CD4-positive, alpha-beta T cell treated with Interleukin-6 for 4 hours (primary cell): Measurements from ENCODE around the gene PIGU.
"Not testable (repeated sequence)": the region's sequence is repeated elsewhere in the genome, so short reads cannot be mapped to it uniquely, and the experiment has no call there.

Source experiments
- DNase-seq: peaks from one replicate; pipeline ENCODE4 v3.0.0-alpha.2; 2020; ENCODE audit warnings: mixed read lengths

Gene PIGU

DNA sequence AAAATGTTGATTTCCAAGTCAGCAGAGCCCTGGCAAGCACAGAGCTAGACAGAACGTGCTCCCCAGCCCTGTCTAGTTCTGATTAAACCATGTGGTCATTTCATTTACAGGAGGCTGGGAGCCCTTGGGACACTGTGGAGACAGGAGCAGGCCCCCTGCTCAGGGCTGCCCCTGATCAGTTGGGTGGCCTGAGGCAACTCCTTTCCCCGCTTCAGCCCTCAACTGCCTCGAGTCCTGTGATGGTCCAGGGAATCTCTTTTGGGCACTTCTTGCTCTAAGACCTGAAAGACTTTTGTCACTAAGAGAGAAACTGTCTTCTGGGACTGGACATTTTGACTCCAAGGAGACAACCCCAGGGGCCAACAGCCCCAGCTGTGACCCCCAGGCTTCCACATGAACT, 147.2 kb downstream of the PIGU start:
- no peak for DNase-seq

DNA sequence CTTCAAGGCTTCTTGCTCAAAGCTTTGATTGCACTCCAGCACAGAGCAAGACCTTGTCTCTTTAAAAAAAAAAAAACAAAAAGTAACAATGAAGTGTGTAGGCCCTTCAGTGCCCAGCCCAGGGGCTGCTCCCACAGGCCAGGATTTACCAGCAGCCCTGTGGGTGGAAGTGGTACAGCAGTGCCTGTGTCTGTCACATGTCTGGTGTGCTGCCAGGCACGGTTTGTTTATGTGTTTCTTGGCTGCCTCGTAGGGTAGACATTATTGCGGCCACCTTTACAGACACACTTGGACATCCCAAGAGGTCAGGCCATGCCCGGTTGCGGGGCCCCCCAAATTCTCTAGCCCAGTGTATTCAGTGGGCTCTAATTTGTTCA, 148.0 kb downstream of the PIGU start:
- DNase-seq, result no peak

DNA sequence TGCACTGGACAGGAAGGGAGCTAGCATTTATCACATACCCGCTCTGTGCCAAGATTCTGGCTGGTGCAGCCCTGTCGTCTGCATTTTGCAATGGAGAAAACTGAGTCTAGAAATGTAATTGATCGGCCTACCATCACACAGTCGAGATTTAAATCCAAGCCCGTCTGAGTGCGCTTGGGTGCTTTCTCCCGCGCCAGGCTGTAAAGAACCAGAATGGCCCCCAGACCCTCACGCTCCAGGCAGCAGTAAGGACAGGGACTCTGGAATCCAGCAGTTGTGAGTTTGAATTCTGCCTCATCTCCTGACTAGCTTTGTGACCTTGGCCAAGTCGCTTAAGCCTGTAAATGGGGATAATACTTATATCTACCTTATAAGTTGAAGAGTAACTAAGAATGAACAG, 149.9 kb downstream of the PIGU start:
- no peak for DNase-seq

DNA sequence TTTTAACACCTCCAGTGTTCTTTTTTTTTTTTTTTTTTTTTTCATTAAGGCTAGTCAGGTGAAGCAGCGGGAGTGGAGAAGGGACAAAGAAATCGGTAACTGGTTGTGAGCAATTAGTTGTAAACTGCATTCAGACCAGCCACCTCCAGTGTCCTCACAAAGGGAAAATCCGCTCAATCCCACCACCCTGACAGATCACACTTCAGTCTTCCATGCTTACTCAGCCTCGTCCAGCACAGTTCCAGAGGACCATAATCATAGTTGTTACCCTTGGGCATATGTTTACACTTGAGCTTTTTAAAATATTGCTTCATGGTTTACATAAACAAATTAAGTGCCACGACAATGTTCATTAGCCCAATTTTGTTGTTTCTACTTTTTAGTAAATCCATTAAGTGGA, 150.4 kb downstream of the PIGU start:
- DNase-seq, result no peak

DNA sequence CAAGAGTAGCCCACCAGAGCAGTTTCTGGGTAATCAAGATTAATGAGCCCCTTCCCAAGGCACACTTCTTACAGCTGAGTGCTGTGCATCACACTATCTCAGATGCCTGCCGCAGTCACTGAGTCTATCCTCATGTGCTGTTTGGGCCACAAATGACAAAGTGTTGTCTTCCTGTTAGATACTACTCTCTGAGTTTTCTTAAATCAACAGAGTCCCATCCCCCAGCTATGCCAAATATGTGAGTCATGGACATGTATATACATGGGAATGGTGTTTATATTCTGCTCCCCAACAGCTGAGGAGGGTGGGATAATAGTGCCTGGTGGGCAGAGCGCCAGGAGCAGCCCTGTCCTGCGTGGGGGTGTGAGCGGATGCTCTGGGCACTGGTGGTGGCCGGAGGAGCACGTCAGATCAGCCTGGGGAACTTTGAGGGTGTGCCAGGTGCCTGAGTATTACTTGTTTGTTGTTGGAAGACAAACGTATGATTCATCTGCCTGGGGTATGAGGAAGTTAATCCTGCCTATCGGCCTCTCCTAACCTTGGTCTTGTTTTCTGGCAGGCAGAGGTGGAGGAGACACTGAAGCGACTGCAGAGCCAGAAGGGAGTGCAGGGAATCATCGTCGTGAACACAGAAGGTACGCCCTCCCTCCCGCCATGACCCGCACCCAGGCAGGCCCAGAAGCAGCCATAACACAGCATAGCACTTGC, 151.0 kb downstream of the PIGU start:
- no peak for DNase-seq

DNA sequence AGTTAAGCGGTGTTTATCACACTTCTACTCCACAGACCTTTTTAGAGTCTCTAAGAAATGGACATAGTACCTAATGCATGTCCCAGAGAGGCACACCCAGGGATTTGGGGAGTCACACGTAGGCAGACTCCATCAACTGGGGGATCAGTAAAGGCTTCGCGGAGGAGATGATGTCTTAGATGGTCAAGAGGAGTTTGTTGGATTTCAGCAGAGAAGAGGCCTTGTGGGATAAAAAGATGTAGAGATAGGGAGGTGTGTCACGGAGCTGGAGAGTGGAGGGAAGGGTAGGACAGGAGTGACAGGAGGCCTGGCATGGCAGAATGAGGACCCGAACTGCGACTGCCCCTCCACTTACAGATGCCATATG, 151.6 kb downstream of the PIGU start:
- no peak for DNase-seq

DNA sequence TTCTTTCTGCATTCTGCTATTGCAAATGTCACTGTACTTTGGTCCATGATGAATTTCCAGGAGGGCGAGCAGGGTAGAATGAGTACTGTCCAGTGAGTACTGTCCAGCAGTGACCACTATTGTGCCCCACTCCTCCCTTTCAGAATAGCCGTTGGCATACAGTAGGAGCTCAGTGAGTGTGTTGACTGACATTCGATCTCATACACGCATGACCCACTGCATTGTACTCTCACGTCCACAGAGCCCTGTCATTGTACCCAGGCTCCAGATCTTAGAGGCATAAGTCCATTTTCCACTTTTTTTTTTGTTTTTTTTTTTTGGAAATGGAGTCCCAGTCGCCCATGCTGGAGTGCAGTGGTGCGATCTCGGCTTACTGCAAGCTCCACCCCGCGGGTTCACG, 152.5 kb downstream of the PIGU start:
- DNase-seq, result no peak

DNA sequence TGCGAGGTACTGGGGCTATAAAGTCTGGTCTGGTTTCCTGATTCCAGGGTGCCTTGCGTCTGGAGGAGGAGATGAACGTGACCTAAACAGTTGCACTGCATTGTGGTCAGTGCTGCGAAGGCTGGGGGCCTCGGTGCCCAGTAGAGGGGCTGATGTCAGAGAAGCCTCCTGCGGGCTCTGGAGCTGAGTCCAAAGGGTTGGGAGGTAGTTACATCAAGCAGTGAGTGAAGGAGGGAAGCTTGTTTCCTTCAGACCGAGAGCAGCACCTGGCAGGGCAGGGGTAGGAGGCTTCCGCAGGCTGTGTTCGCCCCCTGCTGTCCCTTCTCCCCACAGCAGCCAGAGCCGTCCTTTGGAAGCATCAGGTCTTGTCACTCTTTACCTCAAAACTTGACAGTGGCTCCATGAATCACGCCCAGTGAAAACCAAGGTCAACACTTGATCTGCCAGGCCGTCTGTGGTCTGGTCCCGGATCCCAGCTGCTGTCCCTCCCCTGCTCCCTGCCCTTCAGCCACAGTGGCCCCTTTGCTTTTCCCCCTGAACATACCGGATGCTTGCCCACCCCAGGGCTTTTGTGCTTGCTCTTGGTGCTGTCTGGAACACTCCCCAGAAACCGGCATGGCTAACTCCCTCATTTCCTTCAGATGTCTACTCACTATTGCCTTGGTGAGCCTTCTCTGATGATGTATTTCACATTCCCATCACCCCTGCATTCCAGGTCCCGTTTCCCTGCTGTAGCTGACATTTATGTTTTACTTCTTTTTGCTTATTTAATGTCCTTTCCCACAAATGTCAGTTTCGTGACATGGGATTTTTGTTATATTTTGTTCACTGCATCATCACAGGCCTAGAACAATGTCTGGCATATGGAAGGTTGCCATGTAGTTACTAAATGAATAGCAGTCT, 153.7 kb downstream of the PIGU start:
- peak; percentile 61 for DNase-seq

DNA sequence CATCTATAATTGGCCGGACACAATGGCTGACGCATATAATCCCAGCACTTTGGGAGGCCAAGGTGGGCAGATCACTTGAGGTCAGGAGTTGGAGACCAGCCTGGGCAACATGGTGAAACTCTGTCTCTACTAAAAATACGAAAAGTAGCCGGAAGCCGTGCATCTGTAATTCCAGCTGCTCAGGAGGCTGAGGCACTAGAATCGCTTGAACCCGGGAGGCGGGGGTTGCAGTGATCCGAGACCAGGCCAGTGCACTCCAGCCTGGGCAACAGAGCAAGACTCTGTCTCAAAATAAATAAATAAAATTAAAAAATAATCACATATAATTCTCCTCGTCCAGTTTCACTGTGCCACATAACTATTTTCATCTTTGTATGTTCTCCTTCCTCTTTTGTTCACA, 157.1 kb downstream of the PIGU start:
- DNase-seq, result not testable (repeated sequence)

DNA sequence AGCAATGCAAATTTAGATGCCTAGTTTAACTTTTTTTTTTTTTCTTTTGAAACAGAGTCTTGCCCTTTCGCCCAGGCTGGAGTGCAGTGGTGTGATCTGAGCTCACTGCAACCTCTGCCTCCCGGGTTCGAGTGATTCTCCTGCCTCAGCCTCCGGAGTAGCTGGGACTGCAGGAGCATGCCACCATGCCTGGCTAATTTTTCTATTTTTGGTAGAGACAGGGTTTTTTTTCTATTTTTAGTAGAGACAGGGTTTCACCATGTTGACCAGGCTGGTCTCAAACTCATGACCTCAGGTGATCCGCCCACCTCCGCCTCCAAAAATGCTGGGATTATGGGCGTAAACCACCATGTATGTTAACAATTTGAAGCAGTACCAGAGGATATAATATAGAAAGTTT, 158.0 kb downstream of the PIGU start:
- not testable (repeated sequence) for DNase-seq

DNA sequence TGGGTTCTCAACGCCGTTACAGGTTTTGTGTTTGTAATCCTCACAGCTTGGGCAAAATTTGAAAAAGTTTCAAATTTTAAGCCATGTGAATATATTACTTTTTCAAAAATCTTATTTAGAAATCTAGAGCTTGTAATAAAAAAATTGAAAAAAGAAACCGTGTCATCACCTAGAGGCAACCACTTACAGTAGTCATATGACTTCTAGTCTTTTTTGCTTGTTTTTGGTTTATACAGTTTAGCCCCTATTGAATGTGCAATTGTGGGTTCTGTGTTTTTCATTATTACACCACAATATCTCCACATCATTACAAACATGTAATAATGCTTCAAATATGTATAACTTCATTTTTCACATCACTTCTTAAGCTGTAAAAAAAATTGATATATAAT, 159.8 kb downstream of the PIGU start:
- DNase-seq, result no peak

DNA sequence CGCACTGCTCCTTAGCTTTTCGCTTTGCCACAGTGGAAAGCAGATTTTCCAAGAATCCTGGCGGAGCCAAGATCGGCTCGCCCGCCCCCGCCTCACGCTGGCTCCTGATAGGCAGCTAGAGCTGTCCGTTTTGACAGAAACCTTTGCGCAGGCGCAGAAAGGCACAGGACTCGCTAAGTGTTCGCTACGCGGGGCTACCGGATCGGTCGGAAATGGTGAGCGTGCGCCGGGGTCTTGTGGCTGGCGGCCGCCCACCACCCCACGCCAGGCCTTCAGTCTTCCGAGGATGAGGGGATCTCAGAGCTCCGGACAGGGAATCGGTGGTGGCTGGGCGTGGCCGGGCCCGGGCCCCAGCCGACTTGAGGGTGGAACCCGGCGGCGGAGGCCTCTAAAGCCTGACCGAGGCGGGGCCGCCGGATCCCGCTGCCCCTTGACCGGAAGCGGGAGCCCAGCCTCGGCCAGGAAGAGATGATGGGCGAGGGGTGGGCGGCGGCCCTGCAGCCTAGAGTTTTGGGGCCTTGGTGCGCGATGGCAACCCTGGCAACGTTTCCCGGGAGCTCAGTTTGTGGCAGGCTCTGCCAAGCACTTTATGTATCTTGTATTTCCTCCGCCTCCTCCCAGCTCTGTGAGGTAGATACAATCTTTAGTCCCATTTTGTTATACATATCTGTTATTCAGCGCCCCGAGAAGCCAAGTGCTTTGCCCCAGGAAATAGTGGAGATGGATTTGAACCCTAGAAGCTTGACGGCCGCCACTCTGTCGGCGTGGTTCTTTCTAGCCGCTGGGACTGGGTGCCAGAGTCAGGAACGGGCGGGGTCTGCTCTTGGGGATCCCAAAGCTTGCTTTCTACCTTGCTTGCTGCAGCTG, 160.4 kb downstream of the PIGU start, which contains the start of gene DYNLRB1:
Gene DYNLRB1 (plus strand): TSS at position 176 of the 867 bp plus-strand sequence. CDS start 37 bp downstream, at position 213.
- peak; percentile 96 for DNase-seq

DNA sequence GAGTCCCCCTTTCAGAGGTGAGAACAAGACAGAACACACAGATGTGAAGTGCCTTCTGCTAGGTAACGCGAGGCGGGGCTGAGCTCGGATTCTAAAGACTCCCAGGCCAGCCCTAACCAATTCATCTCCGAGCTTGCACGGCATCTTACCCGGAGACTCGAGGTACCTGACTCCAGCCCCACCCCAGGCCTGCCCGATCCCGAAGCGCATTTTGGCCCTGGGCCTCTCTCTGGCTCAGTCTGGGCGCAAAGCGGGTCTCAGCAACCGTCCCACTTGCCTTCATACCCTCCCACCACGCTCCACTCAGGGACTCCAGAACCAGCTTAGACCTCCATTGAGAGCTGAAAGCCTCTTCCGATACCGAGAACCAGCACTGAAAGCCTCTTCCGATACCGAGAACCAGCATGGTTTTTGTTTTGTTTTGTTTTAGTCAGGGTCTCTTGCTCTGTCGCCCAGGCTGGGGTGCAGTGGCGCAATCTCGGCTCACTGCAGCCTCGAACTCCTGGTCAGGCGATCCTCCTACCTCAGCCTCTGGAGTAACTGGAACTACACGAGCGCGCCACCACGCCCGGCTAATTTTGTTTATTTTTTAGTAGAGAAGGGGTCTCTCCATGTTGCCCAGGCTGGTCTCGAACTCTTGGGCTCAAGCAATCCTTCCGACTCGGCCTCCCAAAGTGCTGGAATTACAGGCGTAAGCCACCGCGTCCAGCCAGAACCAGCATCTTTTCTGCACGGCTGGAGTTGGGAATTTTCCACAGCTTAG, 161.2 kb downstream of the PIGU start:
- DNase-seq, result peak; percentile 75

DNA sequence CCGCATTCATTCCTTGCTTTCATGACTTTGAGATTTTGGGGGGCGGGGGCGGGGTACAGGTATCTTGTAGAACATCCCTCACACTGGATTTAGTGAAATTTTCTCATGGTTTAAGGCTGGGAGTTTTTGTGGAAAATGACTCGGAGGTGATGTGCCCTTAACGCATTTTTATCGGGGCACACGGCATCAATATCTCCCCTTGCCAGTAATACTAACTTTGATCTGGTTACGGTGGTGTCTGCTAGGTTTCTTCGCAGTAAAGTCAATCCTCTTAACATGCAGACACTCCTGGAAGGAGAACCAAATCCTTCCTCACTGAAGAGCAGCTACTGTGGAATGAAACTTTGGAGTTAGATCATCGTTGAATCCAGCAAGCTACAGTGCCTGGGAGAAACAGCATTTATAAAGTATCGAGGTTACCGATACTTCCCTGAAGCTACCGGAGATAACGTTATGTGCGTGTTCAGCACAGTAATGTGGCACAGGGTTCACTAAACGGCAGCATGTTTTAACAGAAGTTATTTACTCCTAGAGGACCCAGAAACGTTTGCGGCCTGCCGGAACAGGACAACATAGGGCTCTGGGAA, 161.9 kb downstream of the PIGU start:
- DNase-seq, result no peak

DNA sequence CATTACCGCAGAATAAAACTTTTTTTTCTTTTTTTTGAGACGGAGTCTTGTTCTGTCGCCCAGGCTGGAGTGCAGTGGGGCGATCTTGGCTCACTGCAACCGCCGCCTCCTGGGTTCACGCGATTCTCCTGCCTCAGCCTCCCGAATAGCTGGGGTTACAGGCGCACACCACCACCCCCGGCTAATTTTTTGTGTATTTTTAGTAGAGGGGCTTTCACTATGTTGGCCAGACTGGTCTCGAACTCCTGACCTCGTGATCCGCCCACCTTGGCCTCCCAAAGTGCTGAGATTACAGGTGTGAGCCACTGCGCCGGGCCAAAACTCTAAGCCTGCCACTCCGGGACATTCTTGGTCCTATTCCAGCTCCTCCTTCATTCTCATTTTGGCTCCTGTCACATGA, 162.9 kb downstream of the PIGU start:
- DNase-seq, result not testable (repeated sequence)

DNA sequence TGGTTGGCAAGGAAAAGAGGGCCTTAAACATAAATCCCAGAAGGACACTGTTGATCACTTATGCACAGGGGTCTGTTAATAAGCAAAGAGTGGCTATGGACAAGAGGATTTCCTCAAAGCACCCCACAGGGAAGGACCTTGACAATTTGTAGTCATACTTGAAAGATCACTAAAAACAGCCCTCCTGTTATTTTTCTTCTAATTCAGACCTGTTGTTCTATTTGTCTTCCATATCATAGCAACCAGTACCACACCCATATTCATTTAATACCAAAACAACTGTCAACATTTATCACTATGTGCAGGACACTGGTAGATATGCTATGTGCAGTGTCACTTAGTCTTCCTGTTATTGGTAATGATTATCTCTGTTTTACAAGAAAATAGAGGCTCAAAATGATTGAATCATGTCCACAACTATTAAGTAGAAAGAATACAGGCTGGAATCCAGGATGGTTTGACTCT, 163.9 kb downstream of the PIGU start:
- no peak for DNase-seq

DNA sequence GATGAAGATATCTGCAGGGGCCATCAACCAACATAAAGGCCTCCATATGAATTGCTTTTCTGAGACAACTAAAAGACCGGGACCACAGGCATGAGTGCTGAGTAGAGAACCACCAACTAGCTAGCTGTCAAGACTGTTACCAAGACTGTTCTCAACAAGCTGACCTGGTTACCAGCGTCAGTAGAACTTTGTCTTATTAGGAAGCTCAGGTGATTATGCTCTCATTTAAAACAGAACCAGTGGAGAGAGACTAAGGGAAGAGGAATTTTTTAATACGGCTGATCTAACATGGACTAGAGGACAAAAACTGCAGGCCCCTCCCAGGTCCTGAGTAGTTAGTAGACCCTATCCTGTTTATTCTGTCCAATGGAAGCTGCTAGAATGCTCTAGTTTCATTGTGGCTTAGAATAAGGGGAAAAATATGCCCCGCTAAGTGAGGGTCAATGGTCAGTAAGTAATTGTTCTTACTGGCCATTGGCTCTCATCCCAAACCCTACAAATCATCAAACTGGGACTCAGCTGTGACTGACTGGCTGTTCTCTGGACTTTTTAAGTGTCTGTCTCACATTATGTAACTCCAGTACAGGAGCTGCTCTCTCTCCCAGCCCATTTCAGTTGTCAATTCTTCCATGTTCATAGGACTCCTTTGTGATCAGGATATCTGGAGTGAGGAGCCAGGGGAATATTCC, 164.5 kb downstream of the PIGU start:
- no peak for DNase-seq

DNA sequence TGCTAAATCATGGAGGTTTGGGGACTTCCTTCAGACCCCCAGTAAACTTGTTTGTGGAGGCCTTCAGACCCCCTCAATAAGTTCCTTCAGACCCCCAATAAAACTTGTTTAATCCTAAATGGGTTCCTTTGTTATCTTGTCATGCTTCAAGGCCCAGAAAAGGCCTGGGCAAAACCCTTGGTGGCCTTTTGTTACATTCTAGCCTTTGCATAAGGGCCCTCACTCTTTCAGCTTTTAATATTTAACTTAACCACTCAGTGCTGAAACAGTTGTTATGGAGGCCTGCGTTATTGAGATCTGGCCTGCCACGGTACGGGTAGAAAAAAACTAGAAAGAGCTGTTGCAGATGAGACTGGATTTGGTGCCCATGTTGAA, 165.0 kb downstream of the PIGU start:
- DNase-seq, result no peak

DNA sequence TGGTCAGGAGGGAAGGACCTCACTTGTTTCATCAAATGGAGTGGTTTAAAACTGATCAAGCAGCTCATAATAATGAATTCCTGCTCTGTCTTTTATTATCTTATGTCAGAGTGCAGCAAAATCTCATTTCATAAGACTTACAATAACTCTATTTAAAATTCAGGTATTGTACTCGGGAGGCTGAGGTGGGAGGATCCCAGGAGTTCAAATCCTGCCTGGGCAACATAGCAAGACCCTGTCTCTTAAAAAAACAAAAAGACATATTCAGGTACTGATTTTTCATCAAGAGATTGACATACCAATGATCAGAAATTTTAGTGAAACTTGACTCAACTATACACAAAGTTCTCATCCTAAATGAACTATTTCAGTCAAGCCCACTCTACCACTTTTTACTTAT, 166.3 kb downstream of the PIGU start:
- no peak for DNase-seq
